Endodermal cell (in vitro differentiated cells): ENCODE results near the gene PRKACA. TPM values are rescaled to one million over a fixed set of nuclear protein-coding genes. Genes with fewer than 3 reads are reported as not detected.

Experiments
- DNase-seq: peaks from one replicate; pipeline ENCODE4 v3.0.0-alpha.2; 2017
- H3K27ac ChIP-seq: 2 replicates; pipeline ENCODE4 v1.5.1; 2013; ENCODE audit warnings: mild to moderate bottlenecking, low read depth, low read length, moderate library complexity
- H3K27me3 ChIP-seq: 2 replicates; pipeline ENCODE4 v1.6.1; 2013; ENCODE audit warnings: mild to moderate bottlenecking, low read length, moderate library complexity; ENCODE audit not compliant: insufficient read depth, control insufficient read depth, poor library complexity, severe bottlenecking
- H3K36me3 ChIP-seq: 2 replicates; pipeline ENCODE4 v1.7.0; 2013; ENCODE audit warnings: mild to moderate bottlenecking, low read length, moderate library complexity; ENCODE audit not compliant: control insufficient read depth, insufficient read depth
- H3K4me1 ChIP-seq: one replicate; pipeline ENCODE4 v1.7.0; 2013; ENCODE audit warnings: low read length; ENCODE audit not compliant: control insufficient read depth, insufficient read depth
- H3K4me3 ChIP-seq: 2 replicates; pipeline ENCODE4 v1.5.1; 2013; ENCODE audit warnings: mild to moderate bottlenecking, low read length, moderate library complexity
- H3K9ac ChIP-seq: 2 replicates; pipeline ENCODE4 v1.6.1; 2013; ENCODE audit warnings: mild to moderate bottlenecking, low read length, moderate library complexity; ENCODE audit not compliant: poor library complexity, severe bottlenecking; ENCODE audit errors: extremely low read depth
- H3K9me3 ChIP-seq: 2 replicates; pipeline ENCODE4 v1.6.1; 2013; ENCODE audit warnings: mild to moderate bottlenecking, low read length, moderate library complexity; ENCODE audit not compliant: control insufficient read depth
- H3K27ac Mint-ChIP-seq: 2 replicates; pipeline ENCODE4 v1.8.0; 2020; ENCODE audit warnings: mixed read lengths
- H3K27me3 Mint-ChIP-seq: 2 replicates; pipeline ENCODE4 v1.8.0; 2021; ENCODE audit warnings: mild to moderate bottlenecking, mixed read lengths; ENCODE audit not compliant: insufficient read depth
- H3K36me3 Mint-ChIP-seq: 2 replicates; pipeline ENCODE4 v1.8.0; 2020; ENCODE audit warnings: low read depth, mixed read lengths
- H3K4me1 Mint-ChIP-seq: 2 replicates; pipeline ENCODE4 v1.8.0; 2020; ENCODE audit warnings: mixed read lengths
- H3K4me3 Mint-ChIP-seq: 2 replicates; pipeline ENCODE4 v1.8.0; 2020; ENCODE audit warnings: mild to moderate bottlenecking, moderate library complexity, mixed read lengths
- H3K9me3 Mint-ChIP-seq: 2 replicates; pipeline ENCODE4 v1.8.0; 2020; ENCODE audit warnings: mild to moderate bottlenecking, mixed read lengths
- WGBS, 2 experiments: methylation state at CpG; one replicate each; pipeline versions ENCODE4 v1.1.5 to v1.1.7; 2013; ENCODE audit warnings: missing lambda C conversion rate in 2 of 2, mixed read lengths in 1 of 2; ENCODE audit not compliant: insufficient coverage in 1 of 2, insufficient read length in 1 of 2; 5-methylcytosine and 5-hydroxymethylcytosine counted together
- total RNA-seq, 2 donors: library from RNA; stranded (reverse); fragmentation: NEBNext Ultra II Directional in 1 of 2; extraction: Animal tissue kit (Norgen Biotek cat#: 25700) in 1 of 2; gene quantifications; 2 replicates in 1 of 2; 3 replicates in 1 of 2; pipeline ENCODE4 v1.2.1, GENCODE V29; 2021
- TF ChIP-seq, protein P1 (sequence below): fragments of 200-600 bp; sonication (generic); conservative IDR thresholded peaks from 2 replicates; pipeline ENCODE4 v1.5.0; 2021; ENCODE audit warnings: antibody characterized with exemption, mild to moderate bottlenecking

Gene PRKACA
- total RNA-seq, 2 donors from 2014 or later, result 62.1 to 73.8 TPM

DNA sequence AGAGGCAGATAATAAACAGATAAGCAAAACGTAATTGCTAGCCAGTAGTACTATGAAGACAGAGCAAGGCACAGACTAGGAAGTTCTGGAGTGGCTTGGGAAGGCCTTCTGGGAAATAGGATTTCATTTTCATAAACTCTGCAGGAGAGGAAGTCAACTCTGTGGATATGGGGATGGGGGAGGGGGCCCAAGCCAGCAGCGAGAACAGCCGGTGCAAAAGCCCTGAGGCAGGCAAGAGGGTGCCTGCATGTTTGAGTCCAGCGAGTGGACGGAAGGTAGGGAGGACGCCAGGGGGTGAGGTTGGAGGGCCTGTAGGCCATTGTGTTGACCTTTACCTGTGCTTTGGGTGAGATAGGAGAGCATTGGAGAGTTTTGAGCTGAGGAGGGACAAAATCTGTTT lies 27.8 kb upstream of the PRKACA start:
- H3K4me3 Mint-ChIP-seq, result no peak overlapping the region
- no peaks in the 10 kb centered on the region for H3K9me3 Mint-ChIP-seq
- no peak overlapping the region for H3K27ac Mint-ChIP-seq
- Histone ChIP-seq H3K36me3 (no peaks in the 10 kb centered on the region), H3K9me3 (no peaks in the 10 kb centered on the region), H3K27me3 (no peaks in the 10 kb centered on the region), H3K27ac (no peak overlapping the region), H3K4me1 (no peaks in the 10 kb centered on the region), H3K4me3 (no peak overlapping the region), H3K9ac (no peak overlapping the region)
- peaks cover 2% of the 10 kb centered on the region for H3K4me1 Mint-ChIP-seq
- TF ChIP-seq, protein P1, sequence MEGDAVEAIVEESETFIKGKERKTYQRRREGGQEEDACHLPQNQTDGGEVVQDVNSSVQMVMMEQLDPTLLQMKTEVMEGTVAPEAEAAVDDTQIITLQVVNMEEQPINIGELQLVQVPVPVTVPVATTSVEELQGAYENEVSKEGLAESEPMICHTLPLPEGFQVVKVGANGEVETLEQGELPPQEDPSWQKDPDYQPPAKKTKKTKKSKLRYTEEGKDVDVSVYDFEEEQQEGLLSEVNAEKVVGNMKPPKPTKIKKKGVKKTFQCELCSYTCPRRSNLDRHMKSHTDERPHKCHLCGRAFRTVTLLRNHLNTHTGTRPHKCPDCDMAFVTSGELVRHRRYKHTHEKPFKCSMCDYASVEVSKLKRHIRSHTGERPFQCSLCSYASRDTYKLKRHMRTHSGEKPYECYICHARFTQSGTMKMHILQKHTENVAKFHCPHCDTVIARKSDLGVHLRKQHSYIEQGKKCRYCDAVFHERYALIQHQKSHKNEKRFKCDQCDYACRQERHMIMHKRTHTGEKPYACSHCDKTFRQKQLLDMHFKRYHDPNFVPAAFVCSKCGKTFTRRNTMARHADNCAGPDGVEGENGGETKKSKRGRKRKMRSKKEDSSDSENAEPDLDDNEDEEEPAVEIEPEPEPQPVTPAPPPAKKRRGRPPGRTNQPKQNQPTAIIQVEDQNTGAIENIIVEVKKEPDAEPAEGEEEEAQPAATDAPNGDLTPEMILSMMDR, result no peak
- no peak for DNase-seq
- 84 to 91% methylated on average over 6 of the region's 6 CpGs for WGBS, 2 experiments
- H3K36me3 Mint-ChIP-seq, result no peaks in the 10 kb centered on the region
- H3K27me3 Mint-ChIP-seq, result no peaks in the 10 kb centered on the region

DNA sequence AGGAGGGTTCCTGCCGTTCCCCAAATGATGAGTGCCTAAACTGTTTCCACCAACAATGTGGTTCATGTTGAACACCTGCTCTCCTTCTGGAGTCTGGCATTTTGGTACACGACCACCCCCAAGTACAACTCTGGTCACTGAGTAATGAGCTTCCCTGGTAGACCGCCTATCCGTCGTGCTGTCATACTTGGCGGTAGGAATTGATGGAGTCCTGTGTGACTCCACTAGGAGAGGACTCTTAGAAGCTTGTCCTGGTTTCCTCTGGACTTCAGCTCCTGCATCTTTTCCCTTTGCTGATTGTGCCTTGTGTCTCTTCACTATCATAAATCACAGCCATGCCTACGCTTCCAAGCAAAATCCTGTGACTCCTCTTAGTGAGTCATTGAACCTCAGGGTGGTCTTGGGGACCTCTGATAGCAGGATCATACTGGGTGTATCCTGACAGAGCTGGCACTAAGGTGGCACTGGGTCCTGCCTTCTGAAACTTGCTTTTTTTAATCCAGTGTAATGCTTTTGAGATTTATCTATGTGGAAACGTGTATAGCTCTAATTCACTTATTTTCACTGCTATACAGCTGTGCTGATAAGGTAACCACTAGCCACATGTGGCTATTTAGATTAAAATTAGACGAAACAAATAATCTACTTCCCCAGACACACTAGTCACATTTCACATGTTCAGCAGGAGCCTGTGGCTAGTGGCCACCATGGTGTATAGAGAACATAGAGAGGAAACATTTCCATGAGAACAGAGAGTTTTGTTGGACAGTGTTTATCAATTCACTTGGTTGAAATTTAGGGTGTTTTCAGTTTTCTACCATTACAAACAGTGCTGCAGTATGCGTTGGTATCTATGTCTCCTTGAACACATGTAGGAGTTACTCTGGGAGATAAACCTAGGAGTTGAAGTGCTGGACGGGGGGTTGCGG lies 25.0 kb upstream of the PRKACA start:
- Mint-ChIP-seq H3K36me3 (no peaks in the 10 kb centered on the region), H3K9me3 (no peaks in the 10 kb centered on the region), H3K27me3 (no peaks in the 10 kb centered on the region), H3K4me3 (no peak overlapping the region), H3K27ac (no peak overlapping the region), H3K4me1 (no peaks in the 10 kb centered on the region)
- TF ChIP-seq, protein P1, result no peak
- Histone ChIP-seq H3K27ac (no peak overlapping the region), H3K4me3 (no peak overlapping the region), H3K9me3 (no peaks in the 10 kb centered on the region), H3K36me3 (no peaks in the 10 kb centered on the region), H3K27me3 (no peaks in the 10 kb centered on the region), H3K9ac (no peak overlapping the region), H3K4me1 (no peaks in the 10 kb centered on the region)
- DNase-seq, result no peak
- WGBS, 2 experiments, result 93 to 95% methylated on average over 11 of the region's 12 CpGs

DNA sequence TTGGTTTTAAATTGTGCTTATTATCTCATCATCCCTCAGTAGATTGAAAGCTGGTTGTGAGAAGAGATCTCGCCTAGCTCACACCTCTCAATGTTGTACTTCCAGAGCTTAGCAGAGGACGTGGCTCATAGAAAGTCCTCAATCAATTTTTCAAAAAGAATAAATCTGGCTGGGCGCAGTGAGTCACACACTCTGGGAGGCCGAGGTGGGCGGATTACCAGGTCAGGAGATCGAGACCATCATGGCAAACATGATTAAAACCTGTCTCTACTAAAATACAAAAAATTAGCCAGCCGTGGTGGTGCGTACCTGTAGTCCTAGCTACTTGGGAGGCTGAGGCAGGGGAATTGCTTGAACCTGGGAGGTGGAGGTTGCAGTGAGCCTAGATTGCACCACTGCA lies 23.5 kb upstream of the PRKACA start:
- 86 to 90% methylated on average over 5 to 8 of the region's 8 CpGs for whole genome bisulfite sequencing, 2 experiments
- H3K27me3 Mint-ChIP-seq, result no peaks in the 10 kb centered on the region
- no peak overlapping the region for H3K27ac Mint-ChIP-seq
- H3K9me3 Mint-ChIP-seq, result no peaks in the 10 kb centered on the region
- DNase-seq, result no peak
- Histone ChIP-seq H3K9ac (no peak overlapping the region), H3K9me3 (no peaks in the 10 kb centered on the region), H3K36me3 (no peaks in the 10 kb centered on the region), H3K4me1 (no peaks in the 10 kb centered on the region), H3K27me3 (no peaks in the 10 kb centered on the region), H3K27ac (no peak overlapping the region), H3K4me3 (no peak overlapping the region)
- TF ChIP-seq, protein P1, result no peak
- H3K4me1 Mint-ChIP-seq, result no peaks in the 10 kb centered on the region
- H3K4me3 Mint-ChIP-seq, result no peak overlapping the region
- H3K36me3 Mint-ChIP-seq, result no peaks in the 10 kb centered on the region
